Memory B cell (primary cell): Measurements from ENCODE around the gene PXDC1.

Experiments
- ATAC-seq: fragments of 150-1000 bp; cut with Tn5 transposase; 2 replicates; pipeline ENCODE4 v1.10.0; 2021; ENCODE audit warnings: low read depth, mild to moderate bottlenecking, moderate library complexity
- DNase-seq, 2 donors: peaks; one replicate each; pipeline ENCODE4 v3.0.0; 2022; ENCODE audit warnings: low spot score in 2 of 2
- H3K27ac Mint-ChIP-seq: one replicate; pipeline ENCODE4 v1.8.0; 2022; ENCODE audit warnings: mild to moderate bottlenecking, moderate library complexity, mixed read lengths
- H3K27me3 Mint-ChIP-seq: one replicate; pipeline ENCODE4 v1.8.0; 2022; ENCODE audit warnings: mixed read lengths
- H3K36me3 Mint-ChIP-seq: one replicate; pipeline ENCODE4 v1.8.0; 2022; ENCODE audit warnings: mild to moderate bottlenecking, mixed read lengths
- H3K4me1 Mint-ChIP-seq: one replicate; pipeline ENCODE4 v1.8.0; 2022; ENCODE audit warnings: mixed read lengths
- H3K4me3 Mint-ChIP-seq: one replicate; pipeline ENCODE4 v1.8.0; 2022; ENCODE audit warnings: mild to moderate bottlenecking, moderate library complexity, mixed read lengths
- H3K9me3 Mint-ChIP-seq: one replicate; pipeline ENCODE4 v1.8.0; 2022; ENCODE audit warnings: mixed read lengths

The PXDC1 gene

DNA sequence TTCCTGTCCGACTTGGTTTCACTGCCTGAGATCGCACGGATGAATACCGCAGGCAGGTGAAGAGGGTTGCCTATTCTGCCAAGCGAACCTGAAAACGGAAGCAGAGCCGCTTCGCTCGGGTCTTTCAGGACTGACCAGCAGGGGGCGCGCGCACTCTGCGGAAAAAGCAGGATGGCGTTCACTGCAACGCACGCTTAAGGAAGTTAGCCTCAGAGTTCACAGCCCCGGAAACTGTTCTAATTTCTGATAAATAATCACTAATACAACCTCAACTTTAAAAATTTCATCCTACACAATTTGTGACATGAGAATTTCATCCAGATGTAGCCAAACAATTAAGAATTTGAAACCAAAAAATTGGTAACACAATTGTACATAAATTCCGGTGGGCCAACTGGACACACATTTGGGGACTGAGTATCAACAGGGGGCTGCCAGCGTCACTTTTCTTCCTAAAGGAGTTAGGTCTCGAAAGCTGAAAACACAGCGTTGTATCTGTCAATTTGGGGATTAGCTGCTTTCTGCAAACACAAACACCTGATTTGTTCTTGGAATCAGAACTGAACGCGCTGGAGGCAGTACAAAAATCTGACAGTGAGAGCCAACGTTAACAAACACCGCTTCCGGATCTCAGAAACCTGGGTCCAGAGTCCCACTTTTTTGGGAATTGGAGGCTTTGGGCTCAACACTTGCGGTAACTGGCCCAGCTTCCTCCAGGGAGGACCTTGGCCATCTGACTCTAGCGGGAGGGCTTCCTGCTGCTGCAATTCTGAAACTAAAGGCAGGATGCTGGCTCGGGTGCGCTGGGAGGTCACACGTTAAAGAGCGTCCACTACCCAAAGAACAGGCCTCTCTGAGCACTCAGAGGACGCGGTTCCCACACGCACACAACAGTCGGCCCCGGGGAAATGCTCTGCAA lies 8.8 kb downstream of the PXDC1 start:
- Mint-ChIP-seq H3K27ac (peak overlapping the region; percentile 90), H3K4me1 (peaks cover 37% of the 10 kb centered on the region), H3K36me3 (peaks cover under 1% of the 10 kb centered on the region), H3K9me3 (no peaks in the 10 kb centered on the region), H3K4me3 (peak overlapping the region; percentile 74), H3K27me3 (no peaks in the 10 kb centered on the region)
- ATAC-seq (peak; percentile 54), DNase-seq (peak; percentile 95)

DNA sequence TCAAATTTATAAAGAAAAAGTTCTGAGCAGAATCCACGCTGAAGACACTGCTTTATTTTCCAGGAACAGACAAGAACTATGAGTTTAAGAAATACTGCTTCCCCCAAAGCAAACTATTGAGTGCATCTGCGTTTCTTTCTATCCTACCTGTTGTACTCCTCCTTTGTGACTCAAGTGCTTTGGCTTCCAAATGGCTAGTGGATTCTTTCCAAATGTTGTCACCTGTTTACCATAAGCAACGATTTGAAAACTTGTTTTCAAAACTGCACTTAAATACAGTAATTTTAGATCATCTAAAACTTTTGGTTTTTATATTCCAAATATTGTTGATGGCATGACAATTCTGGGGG lies 9.5 kb downstream of the PXDC1 start:
- Mint-ChIP-seq H3K27ac (peak overlapping the region; percentile 90), H3K36me3 (peaks cover 4% of the 10 kb centered on the region), H3K27me3 (no peaks in the 10 kb centered on the region), H3K9me3 (no peaks in the 10 kb centered on the region), H3K4me1 (peaks cover 31% of the 10 kb centered on the region), H3K4me3 (no peak overlapping the region)
- DNase-seq: no peak
- ATAC-seq: no peak

DNA sequence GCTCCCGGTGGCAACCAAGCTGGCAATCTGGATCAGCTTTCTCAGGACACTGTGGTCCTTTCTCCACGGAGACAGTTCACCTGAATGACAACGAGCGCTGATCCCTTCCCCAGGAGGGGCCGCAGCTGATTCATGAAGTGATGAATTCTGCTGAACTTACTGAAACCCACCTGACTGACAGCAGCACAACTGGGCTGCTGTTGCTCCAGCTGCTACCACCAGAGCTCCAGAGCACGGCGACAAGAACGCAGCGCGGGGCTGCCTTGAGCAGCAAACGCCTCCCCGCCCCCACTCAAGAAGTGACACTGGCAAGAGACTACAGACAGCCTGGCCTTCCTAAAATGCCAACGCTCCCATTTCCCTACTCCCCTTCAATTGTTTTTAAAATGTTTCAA lies 10.0 kb downstream of the PXDC1 start:
- Mint-ChIP-seq H3K36me3 (peaks cover 9% of the 10 kb centered on the region), H3K4me1 (peaks cover 29% of the 10 kb centered on the region), H3K27me3 (no peaks in the 10 kb centered on the region), H3K9me3 (no peaks in the 10 kb centered on the region), H3K4me3 (no peak overlapping the region), H3K27ac (no peak overlapping the region)
- ATAC-seq (no peak), DNase-seq (no peak)

DNA sequence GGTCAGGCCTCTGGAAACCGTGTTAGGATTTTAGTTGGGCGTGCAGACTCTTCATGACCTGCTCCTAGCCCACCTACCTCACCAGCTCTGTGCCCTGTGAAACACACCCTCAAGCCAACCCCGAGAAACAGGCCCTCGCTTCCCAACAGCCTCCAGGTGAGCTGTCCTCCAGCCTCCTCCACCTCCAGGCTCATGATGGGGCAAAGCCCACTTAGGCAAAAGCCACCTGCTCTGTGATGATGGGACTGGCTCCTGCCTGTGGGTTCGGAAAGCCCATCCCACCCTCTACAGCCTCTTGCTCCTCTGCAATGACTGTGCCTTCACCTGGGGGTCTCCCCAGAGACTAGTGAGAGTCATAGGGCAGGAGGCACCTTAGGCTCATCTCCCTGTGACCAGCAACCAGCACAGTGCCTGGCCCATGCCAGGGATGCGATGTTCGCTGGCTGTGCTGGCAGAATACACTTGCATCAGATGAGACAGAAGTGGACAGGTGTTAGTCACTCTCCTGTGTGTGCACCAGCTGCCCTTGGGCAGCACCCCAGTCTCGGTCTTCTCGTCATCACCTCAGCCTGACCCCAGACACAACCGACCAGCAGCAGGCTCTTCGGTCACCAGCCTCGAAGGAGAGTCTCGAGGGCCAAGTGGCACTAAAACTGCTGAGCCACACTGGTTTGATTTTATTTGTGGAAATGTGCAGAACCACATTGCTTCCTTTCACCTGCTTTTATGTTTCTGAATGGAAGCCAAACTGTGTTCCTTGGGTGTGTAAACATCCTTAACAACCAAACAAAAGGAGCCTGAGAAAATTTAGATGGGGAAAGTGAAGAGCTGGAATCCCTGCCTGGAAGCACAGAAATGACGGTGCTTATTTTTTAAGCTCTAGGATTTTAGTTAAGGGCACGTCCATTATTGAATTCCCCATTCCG lies 10.7 kb downstream of the PXDC1 start:
- Mint-ChIP-seq H3K27ac (no peak overlapping the region), H3K27me3 (no peaks in the 10 kb centered on the region), H3K36me3 (peaks cover 16% of the 10 kb centered on the region), H3K4me3 (no peak overlapping the region), H3K9me3 (no peaks in the 10 kb centered on the region), H3K4me1 (peaks cover 26% of the 10 kb centered on the region)
- ATAC-seq (no peak), DNase-seq (no peak)

DNA sequence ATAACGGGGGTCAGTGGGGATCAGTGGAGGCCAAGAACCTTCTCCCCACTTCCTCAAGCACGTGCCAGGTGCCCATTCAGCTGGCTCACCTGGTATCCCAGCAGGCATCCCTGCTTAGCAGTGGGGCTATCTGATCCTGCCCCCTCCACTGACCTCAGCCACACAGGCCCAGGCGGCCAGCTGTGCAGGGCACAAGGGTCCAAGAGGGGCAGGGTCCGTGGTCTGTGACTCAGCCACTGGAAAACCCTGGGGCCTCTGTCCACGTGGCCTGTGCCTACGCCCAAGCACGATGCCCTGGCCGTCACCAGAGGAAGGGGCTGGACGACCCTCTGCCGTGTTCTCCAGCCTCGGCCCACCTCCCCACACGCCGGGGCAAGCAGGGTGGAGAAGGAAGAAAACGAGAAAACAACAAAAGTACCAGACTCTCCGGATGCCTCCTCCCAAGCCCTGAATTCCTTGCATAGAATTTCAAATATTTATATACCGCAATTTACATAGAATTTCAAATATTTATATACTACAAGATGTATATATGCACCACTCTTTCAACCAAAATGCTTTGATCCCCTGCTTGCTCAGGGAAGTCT lies 12.1 kb downstream of the PXDC1 start:
- no peaks in the 10 kb centered on the region for H3K27me3 Mint-ChIP-seq
- H3K4me1 Mint-ChIP-seq: peaks cover 22% of the 10 kb centered on the region
- H3K27ac Mint-ChIP-seq: no peak overlapping the region
- ATAC-seq: no peak
- H3K4me3 Mint-ChIP-seq: no peak overlapping the region
- H3K36me3 Mint-ChIP-seq: peaks cover 29% of the 10 kb centered on the region
- DNase-seq: no peak
- no peaks in the 10 kb centered on the region for H3K9me3 Mint-ChIP-seq

DNA sequence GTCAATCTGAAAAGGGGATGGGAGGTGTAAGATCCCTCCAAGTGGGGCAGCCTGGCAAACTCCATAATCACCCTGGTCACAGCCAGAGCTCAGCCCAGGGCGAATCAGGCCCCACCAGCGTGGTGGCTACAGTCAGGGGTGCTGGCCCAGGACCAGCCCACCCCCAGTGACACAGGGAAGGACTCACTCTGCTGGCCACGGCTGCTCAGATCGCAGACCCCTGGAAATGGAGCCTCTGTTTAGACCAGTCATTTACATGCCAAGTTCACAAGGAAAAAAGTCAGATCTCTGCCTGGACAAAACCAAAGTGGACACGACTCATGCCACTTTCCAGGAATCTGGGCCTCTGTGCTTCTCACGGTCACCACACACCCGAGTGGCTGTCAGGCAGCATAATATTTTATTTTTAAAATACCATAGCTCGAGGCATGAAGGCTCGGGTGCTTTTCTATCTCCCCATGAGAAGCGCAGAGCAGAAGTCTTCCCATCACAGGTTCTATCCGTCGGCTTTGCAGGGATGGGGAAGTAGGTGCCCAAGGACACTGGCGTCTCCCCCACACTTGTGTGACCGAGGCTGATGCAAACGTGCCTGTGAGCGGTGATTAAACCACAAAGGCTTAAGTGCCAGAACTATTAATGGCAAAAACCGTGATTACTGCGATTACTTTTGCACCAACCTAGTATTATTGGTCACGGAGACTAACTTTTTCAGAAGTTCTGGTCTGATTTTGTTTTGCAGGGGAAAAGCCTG lies 13.0 kb downstream of the PXDC1 start:
- Mint-ChIP-seq H3K4me1 (peaks cover 16% of the 10 kb centered on the region), H3K4me3 (no peak overlapping the region), H3K27ac (no peak overlapping the region), H3K9me3 (no peaks in the 10 kb centered on the region), H3K27me3 (no peaks in the 10 kb centered on the region), H3K36me3 (peaks cover 36% of the 10 kb centered on the region)
- ATAC-seq: no peak
- DNase-seq: no peak

DNA sequence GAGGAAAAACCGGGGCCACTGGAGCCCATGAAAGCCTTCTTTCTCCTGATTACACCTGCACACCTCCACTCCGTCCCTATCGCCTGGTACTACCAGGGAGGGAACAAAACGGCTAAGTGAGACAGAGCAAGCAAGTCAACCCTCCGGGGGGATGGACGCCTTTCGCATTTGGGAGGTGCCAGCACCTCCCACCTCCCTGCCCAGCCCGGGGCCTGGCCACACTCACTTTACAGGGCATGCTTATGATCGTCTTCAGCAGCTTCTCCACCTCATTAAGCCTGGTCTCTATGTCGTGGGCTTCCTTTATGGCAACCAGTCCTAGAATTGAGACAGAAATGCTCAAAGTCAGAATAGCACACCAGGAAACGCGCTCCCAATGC lies 13.7 kb downstream of the PXDC1 start:
- no peak for ATAC-seq
- no peak overlapping the region for H3K27ac Mint-ChIP-seq
- no peaks in the 10 kb centered on the region for H3K9me3 Mint-ChIP-seq
- peaks cover 12% of the 10 kb centered on the region for H3K4me1 Mint-ChIP-seq
- peaks cover 36% of the 10 kb centered on the region for H3K36me3 Mint-ChIP-seq
- no peak overlapping the region for H3K4me3 Mint-ChIP-seq
- no peaks in the 10 kb centered on the region for H3K27me3 Mint-ChIP-seq
- DNase-seq: no peak

DNA sequence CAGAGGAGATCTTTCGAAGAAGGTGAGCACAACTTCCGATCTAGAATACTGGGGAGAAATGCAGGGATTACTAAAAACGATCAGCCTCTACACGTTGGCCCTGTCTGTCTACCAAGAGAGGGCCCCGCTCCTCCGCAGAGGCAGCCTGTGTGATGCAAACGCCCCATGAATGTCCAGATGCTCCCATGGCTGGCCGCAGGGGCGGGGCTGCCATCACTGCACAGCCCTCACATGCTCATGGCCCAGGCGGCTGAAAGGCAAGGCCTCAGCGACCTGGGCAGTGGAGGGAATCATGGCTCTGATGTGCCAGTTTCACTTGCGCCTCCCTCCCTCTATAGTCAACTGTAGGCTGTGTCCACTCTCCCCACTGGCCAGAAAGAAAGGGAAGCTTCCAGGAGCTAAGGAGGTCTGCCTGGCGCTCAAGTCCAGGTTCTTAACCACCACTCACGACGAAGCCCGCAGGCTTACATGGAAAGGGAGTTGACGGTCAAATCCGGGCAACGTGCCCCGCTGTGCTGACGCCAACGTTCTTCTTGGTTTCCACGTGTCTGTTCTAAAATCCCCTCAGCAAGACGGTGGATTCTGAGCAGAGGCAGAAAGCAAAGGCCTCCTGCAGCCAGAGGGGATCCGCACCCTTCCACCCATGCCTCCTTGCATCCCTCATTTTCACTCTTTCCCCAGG lies 14.2 kb downstream of the PXDC1 start:
- H3K27me3 Mint-ChIP-seq: no peaks in the 10 kb centered on the region
- peaks cover 16% of the 10 kb centered on the region for H3K4me1 Mint-ChIP-seq
- DNase-seq (no peak), ATAC-seq (no peak)
- no peaks in the 10 kb centered on the region for H3K9me3 Mint-ChIP-seq
- H3K27ac Mint-ChIP-seq: no peak overlapping the region
- H3K36me3 Mint-ChIP-seq: peaks cover 37% of the 10 kb centered on the region
- H3K4me3 Mint-ChIP-seq: no peak overlapping the region

DNA sequence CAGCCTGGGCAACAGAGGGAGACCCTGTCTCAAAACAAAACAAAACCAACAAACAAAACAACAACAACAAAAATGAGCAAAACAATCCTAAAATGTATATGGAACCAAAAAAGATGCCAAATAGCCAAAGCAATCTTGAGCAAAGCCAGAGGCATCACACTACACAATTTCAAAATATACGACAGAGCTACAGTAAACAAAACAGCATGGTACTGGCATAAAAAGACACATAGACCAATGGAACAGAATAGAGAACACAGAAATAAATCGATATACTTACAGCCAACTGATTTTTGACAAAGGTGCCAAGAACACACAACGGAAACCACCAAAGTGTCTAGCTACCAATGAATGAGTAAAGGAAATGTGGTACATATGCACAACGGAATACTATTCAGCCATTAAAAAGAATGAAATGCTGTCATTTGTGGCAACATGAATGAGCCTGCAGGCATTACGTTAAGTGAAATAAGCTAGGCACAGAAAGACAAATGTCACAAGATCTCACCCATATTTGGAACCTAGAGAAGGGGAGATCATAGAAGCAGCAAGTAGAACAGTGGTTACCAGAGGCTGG lies 16.4 kb downstream of the PXDC1 start:
- no peak overlapping the region for H3K4me3 Mint-ChIP-seq
- DNase-seq (no peak), ATAC-seq (no peak)
- H3K9me3 Mint-ChIP-seq: no peaks in the 10 kb centered on the region
- H3K27me3 Mint-ChIP-seq: no peaks in the 10 kb centered on the region
- H3K27ac Mint-ChIP-seq: no peak overlapping the region
- H3K36me3 Mint-ChIP-seq: peaks cover 40% of the 10 kb centered on the region
- H3K4me1 Mint-ChIP-seq: peaks cover 19% of the 10 kb centered on the region

DNA sequence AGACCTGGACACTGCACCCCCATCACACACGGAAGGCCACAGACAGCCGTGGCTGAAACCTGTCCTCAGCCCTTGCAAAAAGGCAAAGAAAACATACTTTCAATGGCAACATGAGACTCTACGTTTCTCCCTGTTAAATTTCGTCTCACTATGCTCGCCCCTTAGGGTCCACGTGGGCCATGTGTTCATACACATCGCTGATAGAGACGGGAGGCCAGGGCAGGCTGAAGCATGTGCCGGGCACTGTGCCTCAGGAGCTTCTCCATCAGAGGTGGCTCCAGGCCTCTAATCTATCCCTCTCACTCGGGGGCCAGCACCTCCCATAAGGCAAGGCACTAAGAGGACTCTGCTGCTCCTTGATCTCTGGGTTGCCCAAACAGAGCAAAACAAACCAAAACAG lies 17.5 kb downstream of the PXDC1 start:
- H3K36me3 Mint-ChIP-seq: peaks cover 41% of the 10 kb centered on the region
- ATAC-seq (no peak), DNase-seq (no peak)
- H3K4me3 Mint-ChIP-seq: no peak overlapping the region
- no peak overlapping the region for H3K27ac Mint-ChIP-seq
- no peaks in the 10 kb centered on the region for H3K9me3 Mint-ChIP-seq
- H3K27me3 Mint-ChIP-seq: no peaks in the 10 kb centered on the region
- peaks cover 17% of the 10 kb centered on the region for H3K4me1 Mint-ChIP-seq

DNA sequence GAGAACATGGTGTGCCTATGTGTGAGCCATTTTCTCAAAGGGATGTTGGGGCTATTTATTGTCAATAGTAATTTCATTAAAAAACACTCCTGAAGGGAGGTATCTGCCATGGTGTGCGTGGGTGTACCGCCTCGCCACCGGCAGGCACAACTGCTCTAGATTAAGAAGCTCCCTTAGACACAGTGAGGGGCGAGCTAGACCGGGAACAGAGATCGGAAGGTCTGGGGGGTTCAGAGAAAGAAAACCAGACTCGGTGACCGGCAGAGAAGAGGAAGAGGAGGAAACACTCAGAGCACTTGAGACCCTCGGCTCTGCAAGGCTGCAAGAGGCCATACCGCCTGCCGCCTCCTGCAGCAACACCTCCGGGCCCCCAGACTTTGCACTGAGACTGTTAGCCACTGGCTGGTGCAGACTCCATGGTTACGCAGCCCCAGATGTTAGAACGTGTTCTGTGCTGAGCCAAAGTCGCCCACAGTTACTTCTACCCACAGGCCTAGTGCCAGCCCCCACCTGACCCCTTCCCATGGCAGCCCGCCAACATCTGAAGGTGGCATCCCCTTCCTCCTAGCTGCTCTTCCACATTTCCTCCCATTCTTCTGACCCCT lies 18.1 kb downstream of the PXDC1 start:
- Mint-ChIP-seq H3K27me3 (no peaks in the 10 kb centered on the region), H3K4me1 (peaks cover 17% of the 10 kb centered on the region), H3K27ac (no peak overlapping the region), H3K4me3 (no peak overlapping the region), H3K9me3 (no peaks in the 10 kb centered on the region), H3K36me3 (peaks cover 43% of the 10 kb centered on the region)
- no peak for DNase-seq
- ATAC-seq: no peak

DNA sequence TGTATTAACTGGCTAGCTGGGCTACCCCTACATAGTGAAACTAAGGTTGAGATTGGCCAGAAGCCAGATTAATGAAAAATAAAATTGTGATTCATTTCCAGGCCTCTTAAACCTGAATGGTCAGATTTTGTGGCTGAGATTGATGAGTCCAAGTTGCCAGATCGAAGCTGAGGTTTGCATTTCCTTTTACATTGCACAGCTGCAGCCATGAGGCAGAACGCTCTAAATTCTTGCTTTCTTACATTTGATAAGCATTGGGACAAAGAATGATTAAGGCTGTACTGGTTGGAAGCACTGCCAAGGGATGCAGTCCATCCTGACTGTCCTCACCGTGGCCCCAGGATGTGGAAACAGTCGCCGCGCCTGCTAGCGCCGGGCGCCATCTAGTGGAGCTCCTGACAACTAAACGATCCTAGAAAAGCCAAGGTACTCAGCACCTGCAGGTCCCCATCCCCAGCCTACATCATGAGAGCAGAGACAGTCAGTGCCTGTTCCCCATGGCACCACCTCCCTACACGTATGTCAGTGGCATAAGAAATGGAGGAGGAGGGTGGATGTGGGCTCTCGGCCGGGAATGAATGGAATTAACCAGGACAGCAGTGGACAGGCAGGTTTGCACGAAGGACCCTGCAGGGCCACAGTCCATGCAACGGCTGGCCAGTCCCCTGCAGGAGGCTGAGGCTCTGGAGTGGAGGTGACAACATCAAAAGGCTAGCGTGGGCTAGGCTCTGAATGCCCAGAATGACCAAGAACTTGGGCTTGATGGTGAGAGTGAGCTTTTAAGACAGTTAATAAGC lies 19.0 kb downstream of the PXDC1 start:
- Mint-ChIP-seq H3K36me3 (peaks cover 48% of the 10 kb centered on the region), H3K4me1 (peaks cover 17% of the 10 kb centered on the region), H3K9me3 (no peaks in the 10 kb centered on the region), H3K4me3 (no peak overlapping the region), H3K27ac (no peak overlapping the region), H3K27me3 (no peaks in the 10 kb centered on the region)
- ATAC-seq: peak; percentile 72
- DNase-seq: peak in 1 of 2 donors; percentile 58
